ENCODE results near the gene NUDT1.

DNA sequence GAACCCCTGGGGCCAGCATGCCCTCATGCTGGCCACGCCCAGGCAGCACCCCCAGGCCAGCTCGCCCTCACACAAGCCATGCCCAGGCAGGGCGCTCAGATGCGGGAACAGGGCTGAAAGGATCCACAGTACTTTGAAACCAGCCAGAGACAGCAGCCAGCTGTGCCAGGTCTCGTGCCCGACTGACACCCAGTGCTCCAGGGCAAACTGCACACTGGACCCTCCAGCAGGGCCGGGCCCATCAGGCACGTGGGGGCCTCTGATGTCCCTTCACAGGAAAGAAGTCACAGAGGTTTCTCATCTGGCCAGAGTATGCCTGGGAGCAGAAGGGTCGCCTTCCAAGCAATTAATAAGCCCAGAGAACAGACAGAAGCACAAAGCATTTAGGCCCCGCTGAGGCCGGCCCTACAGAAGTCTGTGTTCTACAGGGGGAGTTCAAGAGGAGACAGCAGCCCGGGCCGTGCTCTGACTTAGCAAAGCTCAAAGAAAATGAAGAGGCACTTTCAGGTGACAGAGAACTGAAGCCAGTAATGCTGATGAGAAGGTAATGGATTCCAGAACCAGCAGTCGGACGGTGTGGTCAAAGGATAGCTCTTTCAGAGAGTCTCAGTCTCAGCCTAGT, 30.7 kb upstream of the NUDT1 start:
- no peak for TF ChIP-seq ATF3 (CRISPR knock-in tag; conservative IDR thresholded peaks at IDR 0.05)
- TF ChIP-seq, protein P1, sequence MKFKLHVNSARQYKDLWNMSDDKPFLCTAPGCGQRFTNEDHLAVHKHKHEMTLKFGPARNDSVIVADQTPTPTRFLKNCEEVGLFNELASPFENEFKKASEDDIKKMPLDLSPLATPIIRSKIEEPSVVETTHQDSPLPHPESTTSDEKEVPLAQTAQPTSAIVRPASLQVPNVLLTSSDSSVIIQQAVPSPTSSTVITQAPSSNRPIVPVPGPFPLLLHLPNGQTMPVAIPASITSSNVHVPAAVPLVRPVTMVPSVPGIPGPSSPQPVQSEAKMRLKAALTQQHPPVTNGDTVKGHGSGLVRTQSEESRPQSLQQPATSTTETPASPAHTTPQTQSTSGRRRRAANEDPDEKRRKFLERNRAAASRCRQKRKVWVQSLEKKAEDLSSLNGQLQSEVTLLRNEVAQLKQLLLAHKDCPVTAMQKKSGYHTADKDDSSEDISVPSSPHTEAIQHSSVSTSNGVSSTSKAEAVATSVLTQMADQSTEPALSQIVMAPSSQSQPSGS (CRISPR knock-in tag; IDR thresholded peaks at IDR 0.05; ENCODE audit: borderline replicate concordance, low read depth) = no peak
- no peak for TF ChIP-seq RELA (CRISPR knock-in tag; IDR thresholded peaks at IDR 0.05; ENCODE audit: borderline replicate concordance)
- TF ChIP-seq CTCF (IDR thresholded peaks at IDR 0.05) = no peak
- TF ChIP-seq CBFB (CRISPR knock-in tag; IDR thresholded peaks at IDR 0.05; ENCODE audit: low read depth) = no peak
- TF ChIP-seq IRF2 (CRISPR knock-in tag; IDR thresholded peaks at IDR 0.05; ENCODE audit: borderline replicate concordance, low read depth) = no peak
- TF ChIP-seq, protein P2, sequence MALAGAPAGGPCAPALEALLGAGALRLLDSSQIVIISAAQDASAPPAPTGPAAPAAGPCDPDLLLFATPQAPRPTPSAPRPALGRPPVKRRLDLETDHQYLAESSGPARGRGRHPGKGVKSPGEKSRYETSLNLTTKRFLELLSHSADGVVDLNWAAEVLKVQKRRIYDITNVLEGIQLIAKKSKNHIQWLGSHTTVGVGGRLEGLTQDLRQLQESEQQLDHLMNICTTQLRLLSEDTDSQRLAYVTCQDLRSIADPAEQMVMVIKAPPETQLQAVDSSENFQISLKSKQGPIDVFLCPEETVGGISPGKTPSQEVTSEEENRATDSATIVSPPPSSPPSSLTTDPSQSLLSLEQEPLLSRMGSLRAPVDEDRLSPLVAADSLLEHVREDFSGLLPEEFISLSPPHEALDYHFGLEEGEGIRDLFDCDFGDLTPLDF (CRISPR knock-in tag; IDR thresholded peaks at IDR 0.05) = no peak
- TF ChIP-seq TEAD4 (CRISPR knock-in tag; IDR thresholded peaks at IDR 0.05) = no peak
